GM23248 (cell line): Measurements from ENCODE around the gene RNF144B.

ENCODE experiments used
- EZH2 ChIP-seq: fragments of 200-600 bp; sonication (generic); IDR thresholded peaks from 2 replicates; pipeline ENCODE4 v1.6.1; 2018; ENCODE audit warnings: antibody characterized with exemption, mild to moderate bottlenecking; ENCODE audit not compliant: insufficient read depth, poor library complexity, severe bottlenecking
- EZH2phosphoT487 ChIP-seq: fragments of 200-600 bp; sonication (generic); IDR thresholded peaks from 2 replicates; pipeline ENCODE4 v1.6.1; 2018; ENCODE audit warnings: antibody characterized with exemption, moderate library complexity, mild to moderate bottlenecking, low read depth; ENCODE audit not compliant: insufficient read depth

DNA sequence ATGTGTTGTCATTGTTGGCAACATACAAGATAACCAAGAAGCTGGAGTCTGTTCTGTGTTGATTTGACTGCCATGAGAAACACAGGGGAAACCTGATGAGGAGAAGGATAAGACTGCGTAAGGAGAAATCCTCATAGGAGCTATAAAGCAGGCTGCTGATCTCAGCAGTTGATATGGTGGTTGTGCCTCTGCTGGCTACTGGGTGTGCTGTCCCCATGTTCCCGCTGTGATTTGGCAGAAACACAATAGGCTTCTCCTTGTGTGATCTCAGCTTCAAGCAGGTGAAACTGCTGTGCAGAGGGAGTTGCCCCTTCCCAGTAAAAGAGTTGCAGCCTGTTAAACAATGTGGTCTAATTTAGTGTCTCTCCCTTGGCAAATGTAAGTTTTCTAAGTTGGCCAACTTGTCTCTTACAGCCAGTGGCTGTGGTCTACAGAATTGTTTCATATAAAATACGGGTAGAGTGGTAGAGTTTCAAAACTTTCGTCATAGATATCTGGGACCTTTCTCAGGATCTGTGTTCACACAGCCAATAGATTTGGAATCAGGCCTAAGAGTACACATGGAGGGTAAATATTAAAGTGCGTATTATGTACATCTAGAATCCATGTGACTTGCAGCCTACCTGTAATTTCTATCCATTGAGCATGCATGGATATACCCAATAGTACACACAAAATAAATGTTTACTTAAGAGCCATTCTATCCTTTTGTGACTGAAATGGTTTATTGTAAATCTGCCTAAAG lies 78.4 kb downstream of the RNF144B start:
- TF ChIP-seq EZH2, result no peak
- no peak for TF ChIP-seq EZH2phosphoT487
